MM.1S (cell line): ENCODE measurements around the gene PTPRN2.

ENCODE experiments used
- DNase-seq: peaks from one replicate; pipeline ENCODE4 v3.0.0-alpha.2; 2015
- H2AFZ ChIP-seq: fragments of 300-600 bp; sonication (generic); 2 replicates; pipeline ENCODE4 v1.6.0; 2016; ENCODE audit warnings: antibody characterized with exemption, low read length
- H3F3A ChIP-seq: fragments of 300-600 bp; sonication (generic); 2 replicates; pipeline ENCODE4 v1.6.1; 2016; ENCODE audit warnings: mild to moderate bottlenecking, antibody characterized with exemption, low read length, moderate library complexity, mixed read lengths; ENCODE audit not compliant: insufficient read depth
- H3K27ac ChIP-seq: fragments of 300-600 bp; sonication (generic); 2 replicates; pipeline ENCODE4 v1.5.1; 2016; ENCODE audit warnings: mild to moderate bottlenecking, low read length
- H3K27me3 ChIP-seq: fragments of 300-600 bp; sonication (generic); replicated peaks from 2 replicates; pipeline ENCODE4 v1.6.0; 2016; ENCODE audit warnings: low read length; ENCODE audit not compliant: insufficient read depth
- H3K36me3 ChIP-seq: fragments of 300-600 bp; sonication (generic); replicated peaks from 2 replicates; pipeline ENCODE4 v1.6.1; 2016; ENCODE audit warnings: mild to moderate bottlenecking, low read length, mixed read lengths; ENCODE audit not compliant: insufficient read depth
- H3K4me1 ChIP-seq: fragments of 300-600 bp; sonication (generic); 2 replicates; pipeline ENCODE4 v1.6.1; 2016; ENCODE audit warnings: low read length, mixed read lengths
- H3K4me2 ChIP-seq: fragments of 300-600 bp; sonication (generic); 2 replicates; pipeline ENCODE4 v1.6.0; 2016; ENCODE audit warnings: low read depth, low read length
- H3K4me3 ChIP-seq: fragments of 300-600 bp; sonication (generic); 2 replicates; pipeline ENCODE4 v1.5.1; 2016; ENCODE audit warnings: low read length, mixed read lengths
- H3K79me2 ChIP-seq: fragments of 300-600 bp; sonication (generic); 2 replicates; pipeline ENCODE4 v1.6.1; 2016; ENCODE audit warnings: mixed run types, low read length, mixed read lengths
- H3K9ac ChIP-seq: fragments of 300-600 bp; sonication (generic); 2 replicates; pipeline ENCODE4 v1.6.1; 2016; ENCODE audit warnings: low read length, mixed read lengths
- H3K9me2 ChIP-seq: fragments of 300-600 bp; sonication (generic); replicated peaks from 2 replicates; pipeline ENCODE4 v1.6.1; 2016; ENCODE audit warnings: mild to moderate bottlenecking, low read length, mixed read lengths; ENCODE audit not compliant: insufficient read depth
- H3K9me3 ChIP-seq: fragments of 300-600 bp; sonication (generic); replicated peaks from 2 replicates; pipeline ENCODE4 v1.6.1; 2016; ENCODE audit warnings: mild to moderate bottlenecking, low read length, mixed read lengths; ENCODE audit not compliant: insufficient read depth
- H4K20me1 ChIP-seq: fragments of 300-600 bp; sonication (generic); 2 replicates; pipeline ENCODE4 v1.6.1; 2016; ENCODE audit warnings: mild to moderate bottlenecking, low read length, moderate library complexity, mixed read lengths; ENCODE audit not compliant: insufficient read depth
- EZH2 ChIP-seq: fragments of 300-600 bp; sonication (generic); optimal IDR thresholded peaks from 2 replicates; pipeline ENCODE3; 2017; ENCODE audit warnings: low read depth, mild to moderate bottlenecking, antibody characterized with exemption, low read length, mixed read lengths
- EZH2phosphoT487 ChIP-seq: fragments of 300-600 bp; sonication (generic); IDR thresholded peaks from 2 replicates; pipeline ENCODE4 v1.6.1; 2018; ENCODE audit warnings: antibody characterized with exemption, low read length
- TF ChIP-seq, protein P1 (sequence below): fragments of 300-600 bp; sonication (generic); IDR thresholded peaks from 2 replicates; pipeline ENCODE4 v1.5.1; 2016; ENCODE audit warnings: antibody characterized with exemption, low read length, mixed read lengths

Gene PTPRN2

GRCh38 chr7:157617401-157617800 is 970.2 kb downstream of the PTPRN2 start:
- no peaks in the 10 kb centered on the region for H3K4me1 ChIP-seq
- no peaks in the 10 kb centered on the region for H3K9me2 ChIP-seq
- no peak overlapping the region for H2AFZ ChIP-seq
- H3K27me3 ChIP-seq: peaks cover 97% of the 10 kb centered on the region
- no peak overlapping the region for H3K9ac ChIP-seq
- no peak overlapping the region for H3K4me2 ChIP-seq
- H3K36me3 ChIP-seq: no peaks in the 10 kb centered on the region
- H3K27ac ChIP-seq: no peak overlapping the region
- H4K20me1 ChIP-seq: no peaks in the 10 kb centered on the region
- H3K9me3 ChIP-seq: no peaks in the 10 kb centered on the region
- no peak for DNase-seq
- no peak overlapping the region for H3K4me3 ChIP-seq
- H3K79me2 ChIP-seq: no peaks in the 10 kb centered on the region
- no peaks in the 10 kb centered on the region for H3F3A ChIP-seq
- TF ChIP-seq, protein P1, sequence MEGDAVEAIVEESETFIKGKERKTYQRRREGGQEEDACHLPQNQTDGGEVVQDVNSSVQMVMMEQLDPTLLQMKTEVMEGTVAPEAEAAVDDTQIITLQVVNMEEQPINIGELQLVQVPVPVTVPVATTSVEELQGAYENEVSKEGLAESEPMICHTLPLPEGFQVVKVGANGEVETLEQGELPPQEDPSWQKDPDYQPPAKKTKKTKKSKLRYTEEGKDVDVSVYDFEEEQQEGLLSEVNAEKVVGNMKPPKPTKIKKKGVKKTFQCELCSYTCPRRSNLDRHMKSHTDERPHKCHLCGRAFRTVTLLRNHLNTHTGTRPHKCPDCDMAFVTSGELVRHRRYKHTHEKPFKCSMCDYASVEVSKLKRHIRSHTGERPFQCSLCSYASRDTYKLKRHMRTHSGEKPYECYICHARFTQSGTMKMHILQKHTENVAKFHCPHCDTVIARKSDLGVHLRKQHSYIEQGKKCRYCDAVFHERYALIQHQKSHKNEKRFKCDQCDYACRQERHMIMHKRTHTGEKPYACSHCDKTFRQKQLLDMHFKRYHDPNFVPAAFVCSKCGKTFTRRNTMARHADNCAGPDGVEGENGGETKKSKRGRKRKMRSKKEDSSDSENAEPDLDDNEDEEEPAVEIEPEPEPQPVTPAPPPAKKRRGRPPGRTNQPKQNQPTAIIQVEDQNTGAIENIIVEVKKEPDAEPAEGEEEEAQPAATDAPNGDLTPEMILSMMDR: no peak
- TF ChIP-seq EZH2phosphoT487 (no peak), EZH2 (no peak)

GRCh38 chr7:157616931-157617330 is 970.7 kb downstream of the PTPRN2 start:
- Histone ChIP-seq H3K9me2 (no peaks in the 10 kb centered on the region), H2AFZ (no peak overlapping the region), H3K36me3 (no peaks in the 10 kb centered on the region), H4K20me1 (no peaks in the 10 kb centered on the region), H3K27me3 (peaks cover 97% of the 10 kb centered on the region), H3K4me1 (no peaks in the 10 kb centered on the region), H3F3A (no peaks in the 10 kb centered on the region), H3K9ac (no peak overlapping the region), H3K4me2 (no peak overlapping the region), H3K9me3 (no peaks in the 10 kb centered on the region), H3K27ac (no peak overlapping the region), H3K4me3 (no peak overlapping the region), H3K79me2 (no peaks in the 10 kb centered on the region)
- TF ChIP-seq EZH2 (no peak), EZH2phosphoT487 (no peak)
- TF ChIP-seq, protein P1: no peak
- DNase-seq: no peak

GRCh38 chr7:157616426-157616825 is 971.2 kb downstream of the PTPRN2 start:
- no peaks in the 10 kb centered on the region for H3K9me2 ChIP-seq
- H3K4me3 ChIP-seq: no peak overlapping the region
- H3K9ac ChIP-seq: no peak overlapping the region
- no peaks in the 10 kb centered on the region for H3K36me3 ChIP-seq
- H3K79me2 ChIP-seq: no peaks in the 10 kb centered on the region
- H2AFZ ChIP-seq: no peak overlapping the region
- no peak for TF ChIP-seq EZH2phosphoT487
- TF ChIP-seq, protein P1: no peak
- TF ChIP-seq EZH2: no peak
- H3K4me2 ChIP-seq: no peak overlapping the region
- no peaks in the 10 kb centered on the region for H3F3A ChIP-seq
- H3K27me3 ChIP-seq: peaks cover 94% of the 10 kb centered on the region
- no peaks in the 10 kb centered on the region for H4K20me1 ChIP-seq
- no peak for DNase-seq
- no peak overlapping the region for H3K27ac ChIP-seq
- no peaks in the 10 kb centered on the region for H3K4me1 ChIP-seq
- H3K9me3 ChIP-seq: no peaks in the 10 kb centered on the region

DNA sequence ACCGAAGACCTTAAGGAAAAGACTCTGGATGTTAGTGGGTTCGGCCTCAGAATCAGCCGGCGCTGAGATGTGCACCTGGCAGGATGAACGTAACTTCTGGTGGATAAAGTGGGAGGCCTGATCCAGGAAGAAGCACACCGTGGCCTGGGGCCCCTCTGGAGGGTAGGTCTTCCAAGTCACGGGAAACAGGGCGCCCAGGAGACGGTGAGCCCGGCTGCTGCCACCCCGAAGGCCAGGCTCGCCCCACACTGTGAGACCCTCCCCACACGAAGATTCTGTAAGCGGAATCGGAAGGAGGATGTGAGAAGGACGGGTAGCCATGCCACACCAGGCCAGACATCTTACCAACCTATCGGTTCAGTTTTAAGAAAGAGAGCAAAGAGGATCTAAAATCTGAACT is 971.8 kb downstream of the PTPRN2 start:
- Histone ChIP-seq H3K9me3 (no peaks in the 10 kb centered on the region), H3K27me3 (peaks cover 94% of the 10 kb centered on the region), H3K79me2 (no peaks in the 10 kb centered on the region), H3F3A (no peaks in the 10 kb centered on the region), H3K4me3 (no peak overlapping the region), H4K20me1 (no peaks in the 10 kb centered on the region), H3K9me2 (no peaks in the 10 kb centered on the region), H3K36me3 (no peaks in the 10 kb centered on the region), H2AFZ (no peak overlapping the region), H3K27ac (no peak overlapping the region), H3K4me2 (no peak overlapping the region), H3K9ac (no peak overlapping the region), H3K4me1 (no peaks in the 10 kb centered on the region)
- TF ChIP-seq EZH2 (no peak), EZH2phosphoT487 (no peak)
- DNase-seq: no peak
